Neural progenitor cell (in vitro differentiated cells): Measurements from ENCODE around the gene CASK. TPM values are rescaled to one million over a fixed set of nuclear protein-coding genes. Genes with fewer than 3 reads are reported as not detected.

Experiments used
- DNase-seq: peaks from one replicate; pipeline ENCODE4 v3.0.0-alpha.2; 2016; ENCODE audit warnings: low spot score
- H2AFZ ChIP-seq: fragments of 200-600 bp; sonication (generic); replicated peaks from 2 replicates; pipeline ENCODE4 v1.6.1; 2016; ENCODE audit warnings: antibody characterized with exemption
- H3F3A ChIP-seq: fragments of 200-600 bp; sonication (generic); 2 replicates; pipeline ENCODE4 v1.6.1; 2016; ENCODE audit warnings: antibody characterized with exemption, low read depth
- H3K27ac ChIP-seq: fragments of 200-600 bp; sonication (generic); 2 replicates; pipeline ENCODE4 v1.5.1; 2016; ENCODE audit warnings: mild to moderate bottlenecking
- H3K27me3 ChIP-seq: fragments of 200-600 bp; sonication (generic); 2 replicates; pipeline ENCODE4 v1.6.1; 2016; ENCODE audit warnings: mild to moderate bottlenecking, moderate library complexity
- H3K36me3 ChIP-seq: fragments of 200-600 bp; sonication (generic); 2 replicates; pipeline ENCODE4 v1.5.1; 2016
- H3K4me1 ChIP-seq: fragments of 200-600 bp; sonication (generic); 2 replicates; pipeline ENCODE4 v1.6.1; 2016; ENCODE audit warnings: mixed run types
- H3K4me2 ChIP-seq: fragments of 200-600 bp; sonication (generic); 2 replicates; pipeline ENCODE4 v1.6.1; 2016
- H3K4me3 ChIP-seq: fragments of 200-600 bp; sonication (generic); 2 replicates; pipeline ENCODE4 v1.5.1; 2016
- H3K79me2 ChIP-seq: fragments of 200-600 bp; sonication (generic); 2 replicates; pipeline ENCODE4 v1.6.1; 2016; ENCODE audit warnings: low read depth
- H3K9ac ChIP-seq: fragments of 200-600 bp; sonication (generic); 2 replicates; pipeline ENCODE4 v1.6.1; 2016
- H3K9me3 ChIP-seq: fragments of 200-600 bp; sonication (generic); 2 replicates; pipeline ENCODE4 v1.5.1; 2016; ENCODE audit warnings: low read depth
- H4K20me1 ChIP-seq: fragments of 200-600 bp; sonication (generic); 2 replicates; pipeline ENCODE4 v1.6.1; 2016; ENCODE audit warnings: low read depth
- H3K27ac Mint-ChIP-seq: 3 replicates; pipeline ENCODE4 v1.8.0; 2021; ENCODE audit warnings: mixed read lengths
- H3K27me3 Mint-ChIP-seq: 2 replicates; pipeline ENCODE4 v1.8.0; 2022; ENCODE audit warnings: low read depth, mild to moderate bottlenecking, inconsistent platforms, moderate library complexity, mixed read lengths; ENCODE audit not compliant: insufficient read depth
- H3K36me3 Mint-ChIP-seq: 3 replicates; pipeline ENCODE4 v1.8.0; 2021; ENCODE audit warnings: mixed read lengths
- H3K4me1 Mint-ChIP-seq: 3 replicates; pipeline ENCODE4 v1.8.0; 2021; ENCODE audit warnings: mixed read lengths
- H3K4me3 Mint-ChIP-seq: 3 replicates; pipeline ENCODE4 v1.8.0; 2021; ENCODE audit warnings: mild to moderate bottlenecking, moderate library complexity, mixed read lengths
- H3K9me3 Mint-ChIP-seq: 3 replicates; pipeline ENCODE4 v1.8.0; 2020; ENCODE audit warnings: mixed read lengths
- CTCF ChIP-seq: fragments of 200-600 bp; sonication (generic); IDR thresholded peaks from 2 replicates; pipeline ENCODE4 v1.5.1; 2017; ENCODE audit warnings: antibody characterized with exemption, mild to moderate bottlenecking
- EZH2 ChIP-seq: fragments of 200-600 bp; sonication (generic); IDR thresholded peaks from 2 replicates; pipeline ENCODE4 v1.6.1; 2017; ENCODE audit warnings: antibody characterized with exemption, mild to moderate bottlenecking, moderate library complexity
- EZH2phosphoT487 ChIP-seq: fragments of 200-600 bp; sonication (generic); IDR thresholded peaks from 2 replicates; pipeline ENCODE4 v1.6.1; 2017; ENCODE audit warnings: antibody characterized with exemption
- total RNA-seq: library from RNA; depleted of rRNA; stranded (reverse); fragments of >200 nt; gene quantifications from 2 replicates; pipeline ENCODE4 v1.2.3, GENCODE V29; 2015; ENCODE audit warnings: low replicate concordance

CASK gene
- total RNA-seq, 1 donor from 2014 or later = 85.4 TPM

GRCh38 chrX:41630091-41630490 lies 293.3 kb downstream of the CASK start:
- TF ChIP-seq CTCF (no peak), EZH2 (no peak), EZH2phosphoT487 (no peak)
- H3K4me3 Mint-ChIP-seq = no peak overlapping the region

GRCh38 chrX:41629539-41629938 lies 293.8 kb downstream of the CASK start:
- Histone ChIP-seq H3K4me3 (no peak overlapping the region), H3K9me3 (no peaks in the 10 kb centered on the region), H3K9ac (no peak overlapping the region), H3K36me3 (no peaks in the 10 kb centered on the region), H3K79me2 (no peaks in the 10 kb centered on the region), H3K4me2 (no peak overlapping the region), H3K27me3 (no peaks in the 10 kb centered on the region), H3K27ac (no peak overlapping the region), H4K20me1 (no peaks in the 10 kb centered on the region), H2AFZ (no peak overlapping the region), H3F3A (no peaks in the 10 kb centered on the region), H3K4me1 (no peaks in the 10 kb centered on the region)
- Mint-ChIP-seq H3K36me3 (peaks cover 6% of the 10 kb centered on the region), H3K4me1 (no peaks in the 10 kb centered on the region), H3K27ac (no peak overlapping the region), H3K4me3 (no peak overlapping the region), H3K27me3 (no peaks in the 10 kb centered on the region), H3K9me3 (no peaks in the 10 kb centered on the region)
- TF ChIP-seq EZH2 (no peak), CTCF (no peak), EZH2phosphoT487 (no peak)
- no peak for DNase-seq

More at GRCh38 chrX:41630091-41630490, 293.3 kb downstream of the CASK start:
- no peak overlapping the region for H3K27ac Mint-ChIP-seq
- no peaks in the 10 kb centered on the region for H3K4me1 Mint-ChIP-seq
- H2AFZ ChIP-seq = no peak overlapping the region
- H3K4me1 ChIP-seq = no peaks in the 10 kb centered on the region
- H3K27me3 ChIP-seq = no peaks in the 10 kb centered on the region
- H3K27ac ChIP-seq = no peak overlapping the region
- H3K36me3 Mint-ChIP-seq = peaks cover 6% of the 10 kb centered on the region
- no peak overlapping the region for H3K9ac ChIP-seq
- no peak for DNase-seq
- no peaks in the 10 kb centered on the region for H3K9me3 Mint-ChIP-seq
- H3K36me3 ChIP-seq = no peaks in the 10 kb centered on the region
- no peak overlapping the region for H3K4me3 ChIP-seq
- no peaks in the 10 kb centered on the region for H3K79me2 ChIP-seq
- no peaks in the 10 kb centered on the region for H4K20me1 ChIP-seq
- no peaks in the 10 kb centered on the region for H3F3A ChIP-seq
- no peaks in the 10 kb centered on the region for H3K27me3 Mint-ChIP-seq
- H3K4me2 ChIP-seq = no peak overlapping the region
- H3K9me3 ChIP-seq = no peaks in the 10 kb centered on the region

- Histone ChIP-seq H3K9me3 (no peaks in the 10 kb centered on the region), H3K4me3 (no peak overlapping the region), H3K9ac (no peak overlapping the region), H3F3A (no peaks in the 10 kb centered on the region), H4K20me1 (no peaks in the 10 kb centered on the region), H3K79me2 (no peaks in the 10 kb centered on the region), H3K4me2 (no peak overlapping the region), H3K27ac (no peak overlapping the region), H2AFZ (no peak overlapping the region), H3K27me3 (no peaks in the 10 kb centered on the region), H3K4me1 (peaks cover 9% of the 10 kb centered on the region), H3K36me3 (no peaks in the 10 kb centered on the region)
- peaks cover 6% of the 10 kb centered on the region for H3K36me3 Mint-ChIP-seq
- peaks cover 12% of the 10 kb centered on the region for H3K4me1 Mint-ChIP-seq
- TF ChIP-seq CTCF (no peak), EZH2 (no peak), EZH2phosphoT487 (no peak)
- no peak overlapping the region for H3K4me3 Mint-ChIP-seq
- DNase-seq = peak; percentile 10
- H3K9me3 Mint-ChIP-seq = no peaks in the 10 kb centered on the region
- peak overlapping the region; percentile 21 for H3K27ac Mint-ChIP-seq
- no peaks in the 10 kb centered on the region for H3K27me3 Mint-ChIP-seq
Observed at GRCh38 chrX:41621222-41621723, 302.1 kb downstream of the CASK start.
